Lower leg skin (tissue), 4 donors: Measurements from ENCODE around the gene ENAM. TPM values are rescaled to one million over a fixed set of nuclear protein-coding genes. Genes with fewer than 3 reads are reported as not detected.
"Not testable (repeated sequence)": the region's sequence is repeated elsewhere in the genome, so short reads cannot be mapped to it uniquely, and the experiment has no call there.

Source experiments
- DNase-seq, 2 donors: peaks; one replicate each; pipeline ENCODE4 v3.0.0-alpha.2; 2019; ENCODE audit warnings: low spot score in 2 of 2
- H3K4me3 ChIP-seq: fragments of 200-600 bp; sonication (generic); 2 replicates; pipeline ENCODE4 v1.5.1; 2017; ENCODE audit warnings: mild to moderate bottlenecking, low read depth; ENCODE audit not compliant: poor library complexity, severe bottlenecking
- POLR2A ChIP-seq, 2 donors: fragments of 450-650 bp; IDR thresholded peaks; one replicate each; pipeline ENCODE4 v1.6.1; 2016 to 2017; ENCODE audit warnings: antibody characterized with exemption in 2 of 2, mild to moderate bottlenecking in 1 of 2, moderate library complexity in 1 of 2
- WGBS, 2 donors: methylation state at CpG; one replicate each; pipeline ENCODE4 v1.1.5; 2018; 5-methylcytosine and 5-hydroxymethylcytosine counted together
- intact Hi-C: fragments of 100-400 bp; cut with DNase I; formaldehyde crosslinking; loops from one replicate; pipeline ENCODE4 v1.15.0; 2023; ENCODE audit warnings: low total_unique reads
- total RNA-seq, 4 donors: library from RNA; depleted of rRNA; stranded (reverse); fragments of >200 nt; gene quantifications; one replicate each; pipeline ENCODE4 v1.1.0, GENCODE V29; 2016
- TF ChIP-seq, protein P1 (sequence below), 3 donors: fragments of 450-650 bp; IDR thresholded peaks; one replicate each; pipeline ENCODE4 v1.5.1; 2016; ENCODE audit warnings: antibody characterized with exemption in 3 of 3, mild to moderate bottlenecking in 3 of 3, moderate library complexity in 2 of 3

ENAM gene
- total RNA-seq, 4 donors from 2014 or later: 0.06 TPM; not detected in 3

- TF ChIP-seq POLR2A (IDR thresholded peaks at IDR 0.05): no peak
- TF ChIP-seq, protein P1, sequence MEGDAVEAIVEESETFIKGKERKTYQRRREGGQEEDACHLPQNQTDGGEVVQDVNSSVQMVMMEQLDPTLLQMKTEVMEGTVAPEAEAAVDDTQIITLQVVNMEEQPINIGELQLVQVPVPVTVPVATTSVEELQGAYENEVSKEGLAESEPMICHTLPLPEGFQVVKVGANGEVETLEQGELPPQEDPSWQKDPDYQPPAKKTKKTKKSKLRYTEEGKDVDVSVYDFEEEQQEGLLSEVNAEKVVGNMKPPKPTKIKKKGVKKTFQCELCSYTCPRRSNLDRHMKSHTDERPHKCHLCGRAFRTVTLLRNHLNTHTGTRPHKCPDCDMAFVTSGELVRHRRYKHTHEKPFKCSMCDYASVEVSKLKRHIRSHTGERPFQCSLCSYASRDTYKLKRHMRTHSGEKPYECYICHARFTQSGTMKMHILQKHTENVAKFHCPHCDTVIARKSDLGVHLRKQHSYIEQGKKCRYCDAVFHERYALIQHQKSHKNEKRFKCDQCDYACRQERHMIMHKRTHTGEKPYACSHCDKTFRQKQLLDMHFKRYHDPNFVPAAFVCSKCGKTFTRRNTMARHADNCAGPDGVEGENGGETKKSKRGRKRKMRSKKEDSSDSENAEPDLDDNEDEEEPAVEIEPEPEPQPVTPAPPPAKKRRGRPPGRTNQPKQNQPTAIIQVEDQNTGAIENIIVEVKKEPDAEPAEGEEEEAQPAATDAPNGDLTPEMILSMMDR (IDR thresholded peaks at IDR 0.05): no peak
- WGBS, 2 donors: 89 to 91% methylated on average over 6 of the region's 6 CpGs
- no peak for DNase-seq
- intact Hi-C loops: no loop called here
- H3K4me3 ChIP-seq: no peak overlapping the region
These were observed 48.1 kb downstream of the ENAM start for GRCh38 chr4:70676554-70677090.

GRCh38 chr4:70678383-70678999 is 49.9 kb downstream of the ENAM start:
- DNase-seq: no peak
- H3K4me3 ChIP-seq: no peak overlapping the region
- WGBS, 2 donors: 89 to 93% methylated on average over 1 of the region's 1 CpG
- intact Hi-C loops: no loop called here
- TF ChIP-seq, protein P1 (IDR thresholded peaks at IDR 0.05): no peak
- TF ChIP-seq POLR2A (IDR thresholded peaks at IDR 0.05): no peak

GRCh38 chr4:70680934-70681333 is 52.4 kb downstream of the ENAM start:
- H3K4me3 ChIP-seq: no peak overlapping the region
- DNase-seq: no peak
- intact Hi-C loops: no loop called here

GRCh38 chr4:70681704-70682103 is 53.2 kb downstream of the ENAM start:
- no peak for DNase-seq
- intact Hi-C loops: no loop called here
- no peak overlapping the region for H3K4me3 ChIP-seq
- TF ChIP-seq POLR2A (IDR thresholded peaks at IDR 0.05): no peak
- TF ChIP-seq, protein P1 (IDR thresholded peaks at IDR 0.05): no peak

More at GRCh38 chr4:70680934-70681333, 52.4 kb downstream of the ENAM start:
- TF ChIP-seq, protein P1 (IDR thresholded peaks at IDR 0.05): no peak
- TF ChIP-seq POLR2A (IDR thresholded peaks at IDR 0.05): no peak

- H3K4me3 ChIP-seq, DNase-seq, intact Hi-C loops: not testable (repeated sequence)
- 80 to 84% methylated on average over 3 of the region's 3 CpGs for WGBS, 2 donors
These were observed 53.6 kb downstream of the ENAM start for GRCh38 chr4:70682142-70682541.

DNA sequence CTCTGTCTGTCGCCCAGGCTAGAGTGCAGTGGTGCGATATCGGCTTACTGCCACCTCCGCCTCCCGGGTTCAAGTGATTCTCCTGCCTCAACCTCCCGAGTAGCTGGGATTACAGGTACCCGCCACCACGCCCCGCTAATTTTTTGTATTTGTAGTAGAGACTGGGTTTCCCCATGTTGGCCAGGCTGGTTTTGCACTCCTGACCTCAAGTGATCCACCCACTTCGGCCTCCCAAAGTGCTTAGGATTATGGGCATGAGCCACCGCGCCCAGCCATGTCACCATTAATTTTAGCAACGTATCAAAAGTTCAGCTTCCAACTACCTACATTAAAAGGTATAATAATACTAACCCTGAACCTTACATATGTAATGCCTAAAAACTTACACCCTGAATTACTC is 58.8 kb downstream of the ENAM start:
- intact Hi-C loops: no loop called here
- DNase-seq: no peak
- H3K4me3 ChIP-seq: peak overlapping the region; percentile 36
- 66 to 70% methylated on average over 13 of the region's 13 CpGs for WGBS, 2 donors
- TF ChIP-seq, protein P1 (IDR thresholded peaks at IDR 0.05): no peak
- TF ChIP-seq POLR2A (IDR thresholded peaks at IDR 0.05): no peak
